Measurements from ENCODE around the gene NCK2. TPM values are rescaled to one million over a fixed set of nuclear protein-coding genes. Genes with fewer than 3 reads are reported as not detected.

The NCK2 gene
- polyA plus RNA-seq, 3 donors: 2.5 to 18.2 (median 7.6) TPM

DNA sequence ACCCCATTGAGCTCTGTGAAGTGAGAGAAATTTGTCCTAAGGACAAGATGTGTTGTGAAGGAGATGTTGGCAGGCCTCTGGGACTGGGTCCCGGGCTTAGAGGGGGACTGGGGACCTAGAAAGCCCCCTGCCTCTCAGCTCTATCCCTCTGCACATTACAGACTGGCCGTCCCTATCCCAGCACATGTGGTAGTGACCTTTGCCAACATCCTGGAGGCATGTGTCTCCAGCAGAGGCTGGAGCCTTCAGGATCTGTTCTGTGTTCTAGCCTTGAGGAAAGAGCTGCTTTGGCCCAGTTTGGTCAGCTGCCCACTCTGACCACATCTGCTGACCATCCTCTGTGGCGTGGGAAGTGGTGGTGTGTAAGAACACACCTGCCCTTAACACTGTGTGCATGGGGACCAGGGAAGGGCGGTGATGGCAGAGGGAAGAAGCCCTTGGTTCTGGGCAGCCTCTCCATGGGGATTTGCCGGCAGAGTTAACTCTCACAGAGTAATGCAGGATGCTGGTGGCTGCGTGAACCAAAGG lies 33.4 kb downstream of the NCK2 start:
- intact Hi-C loops (cut with micrococcal nuclease): no loop called here
- no peaks in the 10 kb centered on the region for H3K9me3 ChIP-seq (replicated peaks in 1 of 2; ENCODE audit: control insufficient read depth in 1 of 2, insufficient read depth in 1 of 2, low read length in 2 of 2)
- TF ChIP-seq, protein P1, sequence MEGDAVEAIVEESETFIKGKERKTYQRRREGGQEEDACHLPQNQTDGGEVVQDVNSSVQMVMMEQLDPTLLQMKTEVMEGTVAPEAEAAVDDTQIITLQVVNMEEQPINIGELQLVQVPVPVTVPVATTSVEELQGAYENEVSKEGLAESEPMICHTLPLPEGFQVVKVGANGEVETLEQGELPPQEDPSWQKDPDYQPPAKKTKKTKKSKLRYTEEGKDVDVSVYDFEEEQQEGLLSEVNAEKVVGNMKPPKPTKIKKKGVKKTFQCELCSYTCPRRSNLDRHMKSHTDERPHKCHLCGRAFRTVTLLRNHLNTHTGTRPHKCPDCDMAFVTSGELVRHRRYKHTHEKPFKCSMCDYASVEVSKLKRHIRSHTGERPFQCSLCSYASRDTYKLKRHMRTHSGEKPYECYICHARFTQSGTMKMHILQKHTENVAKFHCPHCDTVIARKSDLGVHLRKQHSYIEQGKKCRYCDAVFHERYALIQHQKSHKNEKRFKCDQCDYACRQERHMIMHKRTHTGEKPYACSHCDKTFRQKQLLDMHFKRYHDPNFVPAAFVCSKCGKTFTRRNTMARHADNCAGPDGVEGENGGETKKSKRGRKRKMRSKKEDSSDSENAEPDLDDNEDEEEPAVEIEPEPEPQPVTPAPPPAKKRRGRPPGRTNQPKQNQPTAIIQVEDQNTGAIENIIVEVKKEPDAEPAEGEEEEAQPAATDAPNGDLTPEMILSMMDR (IDR thresholded peaks at IDR 0.05): no peak
- H3K27me3 ChIP-seq (ENCODE audit: control insufficient read depth in 2 of 2, insufficient read depth in 2 of 2, low read length in 2 of 2): no peaks in the 10 kb centered on the region
- peaks cover 18 to 31% of the 10 kb centered on the region in 2 donors for H3K4me1 ChIP-seq (ENCODE audit: control insufficient read depth in 1 of 2, insufficient read depth in 2 of 2, low read length in 2 of 2)
- no peak overlapping the region for H3K4me3 ChIP-seq (replicated peaks in 1 of 3; ENCODE audit: low read depth in 2 of 3, low read length in 3 of 3)
- peaks cover 32% of the 10 kb centered on the region for H4K20me1 ChIP-seq (ENCODE audit: insufficient read depth, low read length)
- DNase-seq: no peak
- peak overlapping the region in 1 of 7 donors; percentile 33 for H3K27ac Mint-ChIP-seq
- no peak overlapping the region for H2AFZ ChIP-seq (ENCODE audit: insufficient read depth, low read depth, low read length, poor library complexity, severe bottlenecking)
- H3K79me2 ChIP-seq (ENCODE audit: insufficient read depth, low read length): peaks cover 84% of the 10 kb centered on the region
- no peak overlapping the region for H3K9ac ChIP-seq (ENCODE audit: insufficient read depth, low read length, poor library complexity, severe bottlenecking)
- H3K36me3 ChIP-seq (replicated peaks in 1 of 2; ENCODE audit: control insufficient read depth in 1 of 2, insufficient read depth in 2 of 2, low read length in 2 of 2): no peaks in the 10 kb centered on the region
- no peak overlapping the region for H3K4me3 Mint-ChIP-seq
- H3K27ac ChIP-seq (ENCODE audit: low read depth in 1 of 2, low read length in 2 of 2): no peak overlapping the region
- H3K9me3 Mint-ChIP-seq: no peaks in the 10 kb centered on the region
- peaks cover 0 to 2% (median 0%) of the 10 kb centered on the region in 3 donors for H3K27me3 Mint-ChIP-seq (ENCODE audit: low read depth in 3 of 3)
- 90% methylated on average over 4 of the region's 6 CpGs for WGBS (ENCODE audit: insufficient coverage)
- peaks cover 7 to 11% of the 10 kb centered on the region in 2 donors for H3K36me3 Mint-ChIP-seq
- H3K4me2 ChIP-seq (replicated peaks; ENCODE audit: extremely low read depth, low read length, poor library complexity, severe bottlenecking): no peak overlapping the region
- peaks cover 51% of the 10 kb centered on the region for H3K4me1 Mint-ChIP-seq

DNA sequence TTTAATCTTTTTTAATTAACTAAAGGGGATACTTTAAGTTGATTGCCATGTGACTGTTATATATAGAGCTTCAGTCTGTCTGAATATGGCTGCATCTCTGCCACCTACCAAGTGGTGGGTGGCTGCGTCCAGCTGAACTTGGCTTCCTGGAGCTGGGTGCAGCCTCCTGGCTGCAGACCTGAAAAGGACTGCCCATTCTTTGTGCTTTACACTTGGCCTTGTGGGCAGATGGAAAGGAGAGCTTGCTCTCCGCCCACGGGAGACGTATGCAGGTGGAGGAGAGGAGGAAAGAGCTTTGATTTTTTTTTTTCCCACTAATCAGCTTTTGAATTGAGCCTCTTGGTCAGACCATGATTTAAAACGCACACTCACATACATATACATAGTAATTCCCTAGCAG lies 34.7 kb downstream of the NCK2 start:
- intact Hi-C loops (cut with micrococcal nuclease): no loop called here
- Histone ChIP-seq H3K4me1 (ENCODE audit: control insufficient read depth in 1 of 2, insufficient read depth in 2 of 2, low read length in 2 of 2) (peaks cover 18 to 34% of the 10 kb centered on the region in 2 donors), H4K20me1 (ENCODE audit: insufficient read depth, low read length) (peaks cover 32% of the 10 kb centered on the region), H3K27ac (ENCODE audit: low read depth in 1 of 2, low read length in 2 of 2) (no peak overlapping the region), H3K36me3 (replicated peaks in 1 of 2; ENCODE audit: control insufficient read depth in 1 of 2, insufficient read depth in 2 of 2, low read length in 2 of 2) (no peaks in the 10 kb centered on the region), H3K4me3 (replicated peaks in 1 of 3; ENCODE audit: low read depth in 2 of 3, low read length in 3 of 3) (no peak overlapping the region), H3K4me2 (replicated peaks; ENCODE audit: extremely low read depth, low read length, poor library complexity, severe bottlenecking) (no peak overlapping the region), H3K9me3 (replicated peaks in 1 of 2; ENCODE audit: control insufficient read depth in 1 of 2, insufficient read depth in 1 of 2, low read length in 2 of 2) (no peaks in the 10 kb centered on the region), H3K9ac (ENCODE audit: insufficient read depth, low read length, poor library complexity, severe bottlenecking) (no peak overlapping the region), H3K27me3 (ENCODE audit: control insufficient read depth in 2 of 2, insufficient read depth in 2 of 2, low read length in 2 of 2) (no peaks in the 10 kb centered on the region), H3K79me2 (ENCODE audit: insufficient read depth, low read length) (peaks cover 77% of the 10 kb centered on the region), H2AFZ (ENCODE audit: insufficient read depth, low read depth, low read length, poor library complexity, severe bottlenecking) (no peak overlapping the region)
- peaks cover 0 to 5% of the 10 kb centered on the region in 2 donors for H3K36me3 Mint-ChIP-seq
- 80% methylated on average over 1 of the region's 5 CpGs for WGBS (ENCODE audit: insufficient coverage)
- peaks cover 58% of the 10 kb centered on the region for H3K4me1 Mint-ChIP-seq
- no peak for DNase-seq
- H3K9me3 Mint-ChIP-seq: no peaks in the 10 kb centered on the region
- H3K27me3 Mint-ChIP-seq (ENCODE audit: low read depth in 3 of 3): peaks cover 0 to 2% (median 0%) of the 10 kb centered on the region in 3 donors
- TF ChIP-seq, protein P1 (IDR thresholded peaks at IDR 0.05): no peak
- H3K4me3 Mint-ChIP-seq: no peak overlapping the region
- no peak overlapping the region for H3K27ac Mint-ChIP-seq

Data from CD14-positive monocyte (primary cell).